Neural cell (in vitro differentiated cells): ENCODE data around the gene TAF3.

Source experiments
- CTCF ChIP-seq: fragments of 450-650 bp; IDR thresholded peaks from 2 replicates; pipeline ENCODE4 v1.5.1; 2014; ENCODE audit warnings: antibody characterized with exemption, mild to moderate bottlenecking, moderate library complexity; ENCODE audit not compliant: poor library complexity, severe bottlenecking
- EP300 ChIP-seq: fragments of 450-650 bp; conservative IDR thresholded peaks from 2 replicates; pipeline ENCODE4 v1.6.1; 2014; ENCODE audit warnings: antibody characterized with exemption, mild to moderate bottlenecking, moderate library complexity; ENCODE audit not compliant: poor library complexity, severe bottlenecking
- EZH2 ChIP-seq: fragments of 200-600, 300-800 bp; shearing (Covaris generic), sonication (generic); IDR thresholded peaks from 2 replicates; pipeline ENCODE4 v1.6.1; 2014; ENCODE audit warnings: antibody characterized with exemption, low read length, borderline replicate concordance, mild to moderate bottlenecking; ENCODE audit not compliant: insufficient read depth, poor library complexity, severe bottlenecking
- MXI1 ChIP-seq: fragments of 450-650 bp; conservative IDR thresholded peaks from 2 replicates; pipeline ENCODE4 v1.6.1; 2014; ENCODE audit warnings: antibody characterized with exemption, mild to moderate bottlenecking; ENCODE audit not compliant: poor library complexity, severe bottlenecking
- POLR2AphosphoS5 ChIP-seq: IDR thresholded peaks from 2 replicates; pipeline ENCODE4 v1.6.1; 2012
- RAD21 ChIP-seq: fragments of 450-650 bp; conservative IDR thresholded peaks from 2 replicates; pipeline ENCODE4 v1.6.1; 2014; ENCODE audit warnings: antibody characterized with exemption, mild to moderate bottlenecking, moderate library complexity
- REST ChIP-seq: IDR thresholded peaks from 2 replicates; pipeline ENCODE4 v1.6.1; 2012; ENCODE audit warnings: borderline replicate concordance
- TAF1 ChIP-seq: IDR thresholded peaks from 2 replicates; pipeline ENCODE4 v1.6.1; 2012; ENCODE audit warnings: low read depth

GRCh38 chr10:7956508-7956907, 138.2 kb downstream of the TAF3 start:
- TF ChIP-seq CTCF, result no peak
- TF ChIP-seq POLR2AphosphoS5, result no peak
- no peak for TF ChIP-seq REST
- no peak for TF ChIP-seq MXI1
- TF ChIP-seq EZH2, result no peak
- TF ChIP-seq EP300, result no peak
- TF ChIP-seq TAF1, result no peak
- no peak for TF ChIP-seq RAD21
